ENCODE data around the gene CCDC178. TPM values are rescaled to one million over a fixed set of nuclear protein-coding genes. Genes with fewer than 3 reads are reported as not detected.

The CCDC178 gene
- total RNA-seq, 1 experiment from 2014 or later = not detected

DNA sequence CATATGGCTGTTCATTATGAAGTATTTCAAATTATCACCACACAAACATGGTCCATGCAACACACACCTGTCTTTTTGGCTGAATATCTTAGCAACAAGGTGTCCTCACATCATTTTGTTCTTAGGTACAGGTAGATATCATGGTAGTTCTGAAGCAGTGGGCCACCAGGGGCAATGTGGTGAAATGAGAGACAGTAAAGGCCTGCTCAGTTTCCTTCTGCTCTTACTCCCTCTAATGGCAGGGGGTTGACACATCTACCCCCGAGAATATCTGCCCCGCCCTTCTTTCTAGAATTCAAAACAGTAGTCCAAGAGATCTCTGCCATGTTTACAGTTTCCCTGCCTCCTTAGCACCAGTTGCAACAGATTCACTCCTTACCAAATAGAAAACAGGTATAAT lies 520.7 kb downstream of the CCDC178 start:
- H3K79me2 ChIP-seq (ENCODE audit: low read depth) = no peaks in the 10 kb centered on the region
- no peak for DNase-seq
- H3K27ac ChIP-seq = no peak overlapping the region
- no peaks in the 10 kb centered on the region for H3K4me1 ChIP-seq (replicated peaks; ENCODE audit: insufficient read depth)
- no peaks in the 10 kb centered on the region for H3F3A ChIP-seq (ENCODE audit: insufficient read depth, low read depth)
- intact Hi-C loops (cut with micrococcal nuclease; ENCODE audit: unreplicated experiment) = no loop called here
- CTCF ChIA-PET = no interaction called here
- TF ChIP-seq, protein P1, sequence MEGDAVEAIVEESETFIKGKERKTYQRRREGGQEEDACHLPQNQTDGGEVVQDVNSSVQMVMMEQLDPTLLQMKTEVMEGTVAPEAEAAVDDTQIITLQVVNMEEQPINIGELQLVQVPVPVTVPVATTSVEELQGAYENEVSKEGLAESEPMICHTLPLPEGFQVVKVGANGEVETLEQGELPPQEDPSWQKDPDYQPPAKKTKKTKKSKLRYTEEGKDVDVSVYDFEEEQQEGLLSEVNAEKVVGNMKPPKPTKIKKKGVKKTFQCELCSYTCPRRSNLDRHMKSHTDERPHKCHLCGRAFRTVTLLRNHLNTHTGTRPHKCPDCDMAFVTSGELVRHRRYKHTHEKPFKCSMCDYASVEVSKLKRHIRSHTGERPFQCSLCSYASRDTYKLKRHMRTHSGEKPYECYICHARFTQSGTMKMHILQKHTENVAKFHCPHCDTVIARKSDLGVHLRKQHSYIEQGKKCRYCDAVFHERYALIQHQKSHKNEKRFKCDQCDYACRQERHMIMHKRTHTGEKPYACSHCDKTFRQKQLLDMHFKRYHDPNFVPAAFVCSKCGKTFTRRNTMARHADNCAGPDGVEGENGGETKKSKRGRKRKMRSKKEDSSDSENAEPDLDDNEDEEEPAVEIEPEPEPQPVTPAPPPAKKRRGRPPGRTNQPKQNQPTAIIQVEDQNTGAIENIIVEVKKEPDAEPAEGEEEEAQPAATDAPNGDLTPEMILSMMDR (conservative IDR thresholded peaks at IDR 0.05) = no peak
- no peak for TF ChIP-seq EZH2 (IDR thresholded peaks at IDR 0.05; ENCODE audit: low read depth)
- H3K9me2 ChIP-seq (ENCODE audit: insufficient read depth) = no peaks in the 10 kb centered on the region
- no TSS peak for BruUV-seq (replicated peaks)
- H4K20me1 ChIP-seq (ENCODE audit: insufficient read depth) = no peaks in the 10 kb centered on the region
- H2AFZ ChIP-seq = no peak overlapping the region
- POLR2A ChIA-PET (ENCODE audit: unreplicated experiment) = no interaction called here
- H3K27me3 ChIP-seq (ENCODE audit: insufficient read depth, low read depth) = no peaks in the 10 kb centered on the region
- no peaks in the 10 kb centered on the region for H3K9me3 ChIP-seq (ENCODE audit: insufficient read depth, low read depth)
- H3K4me2 ChIP-seq = no peak overlapping the region
- H3K4me3 ChIP-seq = no peak overlapping the region
- no peaks in the 10 kb centered on the region for H3K36me3 ChIP-seq (ENCODE audit: low read depth)

DNA sequence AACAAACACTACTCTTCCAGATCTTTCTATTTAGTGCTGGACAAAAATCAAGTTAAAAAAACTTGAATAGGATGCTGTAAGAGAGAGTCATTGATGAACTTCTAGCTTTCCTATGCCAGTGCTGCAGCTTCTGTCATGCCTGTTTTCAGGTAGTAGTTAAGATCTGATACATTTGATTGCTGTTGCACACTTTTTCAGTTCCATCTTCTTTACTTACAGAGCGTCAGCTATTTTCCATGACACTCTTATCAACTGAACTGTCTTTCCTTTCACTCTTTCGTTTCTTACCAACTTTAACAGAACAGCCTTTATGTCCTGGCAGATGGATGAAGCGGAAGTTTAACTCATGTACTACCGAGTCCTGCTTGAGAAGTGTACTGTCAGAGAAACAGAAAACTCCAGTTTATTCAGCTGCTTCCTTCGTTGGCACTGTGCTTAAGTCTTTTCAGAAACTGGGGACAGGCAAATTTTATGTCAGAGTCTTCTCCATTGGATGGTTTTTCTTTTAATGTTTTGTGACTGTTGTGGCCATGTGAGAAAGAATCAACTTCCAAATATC lies 521.8 kb downstream of the CCDC178 start:
- H3K4me2 ChIP-seq = no peak overlapping the region
- H2AFZ ChIP-seq = no peak overlapping the region
- intact Hi-C loops (cut with micrococcal nuclease; ENCODE audit: unreplicated experiment) = no loop called here
- H3K9me2 ChIP-seq (ENCODE audit: insufficient read depth) = no peaks in the 10 kb centered on the region
- no peaks in the 10 kb centered on the region for H3K4me1 ChIP-seq (replicated peaks; ENCODE audit: insufficient read depth)
- no peaks in the 10 kb centered on the region for H3K9me3 ChIP-seq (ENCODE audit: insufficient read depth, low read depth)
- no peaks in the 10 kb centered on the region for H3K79me2 ChIP-seq (ENCODE audit: low read depth)
- no peak overlapping the region for H3K27ac ChIP-seq
- ChIA-PET POLR2A (ENCODE audit: unreplicated experiment) (no interaction called here), CTCF (no interaction called here)
- no TSS peak for BruUV-seq (replicated peaks)
- no peaks in the 10 kb centered on the region for H4K20me1 ChIP-seq (ENCODE audit: insufficient read depth)
- TF ChIP-seq, protein P1 (conservative IDR thresholded peaks at IDR 0.05) = no peak
- TF ChIP-seq EZH2 (IDR thresholded peaks at IDR 0.05; ENCODE audit: low read depth) = no peak
- no peaks in the 10 kb centered on the region for H3K27me3 ChIP-seq (ENCODE audit: insufficient read depth, low read depth)
- H3K36me3 ChIP-seq (ENCODE audit: low read depth) = no peaks in the 10 kb centered on the region
- no peaks in the 10 kb centered on the region for H3F3A ChIP-seq (ENCODE audit: insufficient read depth, low read depth)
- H3K4me3 ChIP-seq = no peak overlapping the region
- DNase-seq = no peak

DNA sequence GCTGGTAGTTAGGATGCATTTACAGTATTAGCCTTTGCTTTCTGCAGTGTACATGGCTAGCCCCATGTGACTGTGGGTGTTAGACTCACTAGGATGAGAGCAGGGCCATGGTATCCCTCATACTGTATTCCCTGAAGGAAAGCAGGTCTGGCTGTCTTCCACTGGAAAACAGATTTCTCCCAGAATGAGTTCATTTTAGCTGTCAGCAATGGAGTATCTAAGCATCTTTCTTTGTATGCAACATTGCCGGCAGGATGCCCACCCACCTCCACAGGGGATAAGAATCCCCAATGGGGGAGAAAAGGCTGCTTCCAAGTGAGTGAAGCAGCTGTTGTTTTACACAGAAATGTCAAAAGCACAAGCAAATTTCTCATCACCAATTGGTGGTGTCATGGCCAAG lies 525.0 kb downstream of the CCDC178 start:
- H2AFZ ChIP-seq = no peak overlapping the region
- no peaks in the 10 kb centered on the region for H3K36me3 ChIP-seq (ENCODE audit: low read depth)
- no peak overlapping the region for H3K27ac ChIP-seq
- no peaks in the 10 kb centered on the region for H3K9me2 ChIP-seq (ENCODE audit: insufficient read depth)
- H3K4me3 ChIP-seq = no peak overlapping the region
- TF ChIP-seq, protein P1 (conservative IDR thresholded peaks at IDR 0.05) = no peak
- TF ChIP-seq EZH2 (IDR thresholded peaks at IDR 0.05; ENCODE audit: low read depth) = no peak
- no peak overlapping the region for H3K4me2 ChIP-seq
- CTCF ChIA-PET = no interaction called here
- H3K27me3 ChIP-seq (ENCODE audit: insufficient read depth, low read depth) = no peaks in the 10 kb centered on the region
- no peaks in the 10 kb centered on the region for H3K9me3 ChIP-seq (ENCODE audit: insufficient read depth, low read depth)
- BruUV-seq (replicated peaks) = no TSS peak
- intact Hi-C loops (cut with micrococcal nuclease; ENCODE audit: unreplicated experiment) = no loop called here
- no peaks in the 10 kb centered on the region for H4K20me1 ChIP-seq (ENCODE audit: insufficient read depth)
- H3K4me1 ChIP-seq (replicated peaks; ENCODE audit: insufficient read depth) = no peaks in the 10 kb centered on the region
- DNase-seq = no peak
- H3K79me2 ChIP-seq (ENCODE audit: low read depth) = no peaks in the 10 kb centered on the region
- POLR2A ChIA-PET (ENCODE audit: unreplicated experiment) = no interaction called here
- no peaks in the 10 kb centered on the region for H3F3A ChIP-seq (ENCODE audit: insufficient read depth, low read depth)

All from PC-9 (cell line).